Activated naive CD4-positive, alpha-beta T cell treated with Interleukin-2 at 50 U/mL for 16 hours (primary cell): ENCODE measurements around the gene CNKSR1.

ENCODE experiments used
- DNase-seq: peaks from one replicate; pipeline ENCODE4 v3.0.0-alpha.2; 2020

CNKSR1 gene

GRCh38 chr1:26161415-26162219 is 15.7 kb upstream of the CNKSR1 start:
- peak; percentile 44 for DNase-seq

DNA sequence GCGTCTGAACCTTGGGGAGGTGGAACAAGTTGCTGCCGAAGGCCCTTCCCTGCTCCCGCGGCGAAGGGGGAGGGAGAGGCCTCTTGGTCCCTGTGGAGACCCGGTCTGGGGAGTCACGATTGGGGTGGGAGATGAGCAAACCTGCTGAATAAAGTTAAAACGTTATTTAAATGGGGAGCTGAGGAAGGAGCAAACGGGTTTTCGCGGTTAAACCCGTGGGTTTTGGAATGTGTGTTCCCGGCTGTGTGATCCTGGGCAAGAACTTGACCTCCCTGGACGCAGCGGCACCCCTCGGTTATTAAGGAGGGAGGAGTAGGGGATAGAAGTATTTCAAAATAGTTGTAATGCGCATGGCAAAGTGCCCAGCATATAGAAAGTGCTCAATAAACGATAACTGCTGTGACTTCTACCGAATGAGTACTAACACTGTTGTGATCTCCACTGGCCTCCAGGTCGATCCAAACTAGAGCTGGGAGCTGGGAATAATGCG is 15.0 kb upstream of the CNKSR1 start:
- no peak for DNase-seq

GRCh38 chr1:26163684-26164035 is 13.6 kb upstream of the CNKSR1 start:
- no peak for DNase-seq

DNA sequence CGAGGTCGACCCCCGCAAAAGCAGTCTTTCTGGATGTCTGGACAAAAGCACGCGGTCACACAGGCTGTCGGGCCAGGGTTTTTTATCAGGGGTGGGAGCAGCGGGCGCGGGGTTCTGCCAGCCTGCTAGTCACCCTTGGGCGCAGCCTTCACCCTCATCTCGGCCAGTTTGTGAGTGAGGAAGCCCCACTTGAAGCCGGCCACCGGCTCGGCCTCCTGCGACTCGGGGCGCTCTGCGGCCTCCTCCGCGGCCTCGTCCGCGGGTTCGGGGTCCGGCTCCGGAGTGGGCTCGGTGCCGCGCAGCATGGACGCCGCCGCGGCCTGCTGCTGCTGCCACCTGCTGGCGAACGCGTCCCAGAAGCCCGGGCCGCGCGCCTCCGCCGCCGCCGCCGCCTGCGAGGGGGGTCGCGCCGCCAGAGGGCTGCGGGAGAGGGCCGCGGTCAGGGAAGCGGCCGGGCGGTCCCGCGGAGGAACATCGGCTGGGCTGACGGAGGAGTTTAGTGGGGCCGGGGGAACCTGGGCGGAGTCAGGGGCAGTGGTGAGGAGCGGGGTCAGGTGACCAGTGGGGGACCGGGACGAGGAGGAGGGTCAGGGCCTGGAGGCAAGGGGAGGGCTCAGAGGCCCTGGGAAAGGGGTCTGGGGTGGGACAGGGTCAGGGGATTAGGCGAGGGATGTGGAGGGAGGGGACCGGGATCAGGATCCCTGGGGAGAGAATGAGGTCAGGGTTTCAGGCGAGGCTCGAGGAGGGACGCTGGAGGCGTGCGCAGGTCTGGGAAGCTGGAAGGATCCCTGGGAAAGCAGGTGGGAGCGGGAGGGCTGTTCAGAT is 13.0 kb upstream of the CNKSR1 start:
- peak; percentile 59 for DNase-seq

- DNase-seq: no peak
Measured at GRCh38 chr1:26164861-26165842, 12.1 kb upstream of the CNKSR1 start.

- no peak for DNase-seq
Measured at GRCh38 chr1:26166719-26167281, 10.5 kb upstream of the CNKSR1 start.

DNA sequence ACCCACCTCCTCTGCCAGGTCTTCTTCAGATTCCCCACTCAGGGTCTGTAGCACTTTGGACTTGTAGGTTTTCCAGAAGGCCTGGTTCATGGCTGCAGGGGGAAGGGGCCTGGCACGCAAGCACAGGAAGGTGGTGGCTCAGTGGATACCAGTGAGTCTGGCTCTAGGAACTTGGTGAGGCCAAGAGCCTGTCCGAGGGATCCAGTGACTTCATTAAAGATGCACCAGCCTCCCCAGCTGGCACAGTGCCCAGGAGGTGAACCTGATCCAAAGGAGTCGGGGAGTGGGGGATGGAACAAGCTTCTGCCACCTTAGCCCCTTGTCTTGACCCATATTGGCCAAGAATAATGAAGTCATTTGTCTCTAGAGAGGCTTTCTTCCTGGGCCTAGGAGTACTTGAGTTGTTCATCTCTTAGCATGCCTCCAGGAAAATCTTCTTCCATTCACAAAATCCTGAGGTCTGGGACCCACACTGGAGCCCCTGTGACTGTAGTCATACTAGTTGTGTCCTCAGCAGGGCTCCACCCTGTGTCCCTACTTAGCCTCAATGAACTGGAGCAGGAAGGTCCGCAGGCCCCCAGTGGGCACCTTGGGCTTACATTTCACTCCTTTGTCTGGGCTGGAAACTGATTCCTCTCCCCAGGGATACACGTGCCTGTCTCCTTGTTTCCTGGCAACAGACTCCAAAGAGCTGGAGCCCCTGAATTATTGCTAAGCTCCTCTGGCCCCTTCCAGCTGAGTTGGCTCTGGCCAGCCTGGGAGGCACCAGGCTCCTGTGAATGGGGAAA is 8.7 kb upstream of the CNKSR1 start, which contains the start of gene C1orf232:
Gene C1orf232 (minus strand): TSS at position 554 of the 788 bp plus-strand sequence. CDS start 464 bp downstream, at position 90.
- DNase-seq: no peak

DNA sequence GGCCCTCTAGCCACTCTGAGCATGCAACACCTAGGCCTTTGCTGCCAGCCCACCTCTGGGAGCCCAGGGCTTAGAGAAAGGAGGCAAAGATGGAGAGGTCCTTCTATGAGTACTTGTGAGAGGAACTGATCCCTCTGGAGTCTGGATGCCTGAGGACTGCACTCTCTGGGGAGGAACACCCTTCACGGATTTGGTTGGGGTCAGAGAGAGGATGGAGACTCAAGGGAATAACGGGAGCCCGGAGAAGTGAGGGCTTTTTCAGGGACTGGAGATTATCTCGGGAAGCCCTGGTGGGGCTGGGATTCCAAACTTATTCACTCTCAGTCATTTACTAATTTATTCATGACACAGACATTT is 8.1 kb upstream of the CNKSR1 start:
- DNase-seq: no peak

DNA sequence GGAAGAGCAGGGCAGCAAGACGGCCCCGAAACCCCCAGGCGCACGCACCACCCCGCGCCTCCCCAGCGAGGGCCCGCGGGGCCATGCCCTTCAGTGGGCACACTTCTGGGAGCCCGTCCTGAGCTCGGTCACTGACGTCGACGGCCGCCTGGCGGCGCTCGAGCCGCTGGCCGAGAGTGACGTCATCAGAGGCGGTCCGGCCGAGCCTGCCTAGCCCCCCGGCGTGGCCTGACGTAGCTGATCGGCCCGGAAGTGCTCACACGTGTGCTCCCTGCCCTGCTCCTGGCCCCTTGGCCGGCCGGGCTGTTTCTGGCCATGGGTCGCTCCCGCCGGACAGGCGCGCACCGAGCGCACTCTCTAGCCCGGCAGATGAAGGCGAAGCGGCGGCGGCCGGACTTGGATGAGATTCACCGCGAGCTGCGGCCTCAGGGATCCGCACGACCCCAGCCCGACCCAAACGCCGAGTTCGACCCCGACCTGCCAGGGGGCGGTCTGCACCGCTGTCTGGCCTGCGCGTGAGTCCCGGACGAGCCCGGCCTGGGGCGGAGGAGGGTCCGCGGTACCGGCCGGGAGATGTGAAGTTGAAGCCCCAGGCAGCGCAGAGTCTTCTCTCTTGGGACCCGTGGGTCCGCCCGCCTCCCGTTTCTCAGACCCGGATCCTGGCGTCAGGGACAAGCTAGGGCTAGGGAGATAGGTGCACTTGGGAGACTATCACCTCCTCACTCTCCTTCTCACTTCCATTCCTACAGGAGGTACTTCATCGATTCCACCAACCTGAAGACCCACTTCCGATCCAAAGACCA is 7.4 kb upstream of the CNKSR1 start, which contains the start of gene ZNF593:
Gene ZNF593 (plus strand): TSS at position 240 of the 803 bp plus-strand sequence. CDS start 76 bp downstream, at position 316.
- peak; percentile 89 for DNase-seq

GRCh38 chr1:26170472-26170821 is 6.8 kb upstream of the CNKSR1 start:
- DNase-seq: no peak

DNA sequence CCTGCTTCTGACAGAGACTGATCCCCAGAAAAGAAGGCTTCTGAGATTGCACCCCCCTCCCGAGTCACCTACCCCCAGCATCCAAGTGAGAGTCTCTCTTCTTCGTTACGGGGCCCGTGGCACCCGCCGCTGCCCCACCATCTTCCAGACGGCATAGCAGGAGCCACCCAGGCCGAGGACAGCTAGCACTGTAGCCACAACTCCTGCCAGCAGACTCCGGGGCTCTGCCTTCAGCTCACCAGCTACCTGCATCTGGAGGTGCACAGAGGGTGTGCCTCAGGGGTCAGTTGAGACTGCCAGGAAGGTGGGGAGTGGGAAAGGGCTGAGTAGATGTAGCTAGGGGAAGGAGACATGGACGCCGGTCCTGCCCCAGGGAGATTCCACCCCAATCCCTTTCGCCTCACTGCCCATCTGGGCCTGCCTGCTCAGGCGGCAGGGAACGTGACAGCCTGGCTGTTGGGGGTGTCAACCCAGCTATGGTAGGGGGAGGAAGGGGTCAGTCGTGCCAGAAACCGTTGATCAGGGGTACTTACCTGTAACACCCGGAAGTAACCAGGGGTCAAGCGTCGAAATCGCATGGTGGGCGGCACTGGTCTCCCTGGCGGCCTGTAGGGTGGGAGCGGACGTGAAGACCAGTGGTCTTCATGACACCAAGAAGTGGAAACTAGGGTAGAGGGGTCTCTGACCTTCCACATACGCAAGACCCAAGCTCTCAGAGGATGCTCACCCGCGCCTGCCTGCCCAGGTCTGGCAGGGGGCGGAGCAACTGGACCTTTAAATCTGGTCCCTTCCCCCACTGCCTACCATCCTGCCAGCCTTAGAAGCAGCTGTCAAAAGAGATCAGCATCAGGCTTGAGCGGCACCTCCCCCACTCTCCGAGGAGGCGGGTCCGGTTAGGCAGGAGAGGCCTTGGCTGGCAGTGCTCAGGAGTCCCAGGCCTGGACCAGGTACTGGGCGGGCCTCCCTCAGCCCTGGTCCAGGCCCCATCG is 5.9 kb upstream of the CNKSR1 start, which contains the start of gene ZNF593OS:
Gene ZNF593OS (minus strand): TSS at position 749 of the 989 bp plus-strand sequence. CDS start 171 bp downstream, at position 578.
- no peak for DNase-seq

DNA sequence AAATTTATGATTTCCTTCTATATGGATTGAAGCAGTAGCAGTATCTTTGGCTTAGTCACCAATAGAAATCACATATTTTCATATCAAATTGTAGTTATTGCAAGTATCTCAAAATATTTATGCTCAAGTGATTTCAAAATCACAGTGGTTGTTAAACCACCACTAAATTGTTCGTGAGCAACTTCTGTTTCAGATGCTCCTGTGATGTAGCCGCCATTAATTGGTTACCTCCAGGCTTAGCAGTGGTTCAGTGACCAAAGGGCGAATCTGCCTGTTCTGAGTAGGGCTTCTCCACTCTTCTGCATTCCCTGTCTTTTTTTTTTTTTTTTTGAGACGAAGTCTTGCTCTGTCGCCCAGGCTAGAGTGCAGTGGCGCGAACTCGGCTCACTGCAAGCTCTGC is 1.9 kb upstream of the CNKSR1 start:
- DNase-seq: no peak

DNA sequence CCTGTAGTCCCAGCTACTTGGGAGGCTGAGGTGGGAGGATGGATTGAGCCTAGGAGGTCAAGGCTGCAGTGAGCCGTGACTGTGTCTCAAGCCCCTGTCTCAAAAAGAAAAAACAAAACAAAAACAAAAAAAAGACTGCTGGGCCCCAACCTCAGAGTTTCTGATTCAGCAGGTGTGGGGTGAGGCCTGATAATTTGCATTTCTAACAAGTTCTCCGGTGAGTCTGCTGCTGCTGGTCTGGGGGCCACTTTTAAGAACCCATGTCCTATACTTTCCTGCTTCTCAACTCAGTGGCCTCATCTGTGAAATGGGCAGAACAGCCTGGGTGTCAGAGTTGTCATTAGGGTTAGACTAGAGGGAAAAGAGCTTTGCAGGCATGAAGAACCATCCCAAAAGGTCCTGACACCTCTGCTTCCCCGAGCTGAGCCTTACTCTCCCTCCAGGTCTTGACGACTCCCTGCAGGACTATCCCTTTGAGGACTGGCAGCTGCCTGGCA is 2.8 kb downstream of the CNKSR1 start:
- no peak for DNase-seq

GRCh38 chr1:26181586-26182382 is 4.5 kb downstream of the CNKSR1 start:
- DNase-seq: no peak

- no peak for DNase-seq
Measured at GRCh38 chr1:26182383-26182696, 5.0 kb downstream of the CNKSR1 start.

DNA sequence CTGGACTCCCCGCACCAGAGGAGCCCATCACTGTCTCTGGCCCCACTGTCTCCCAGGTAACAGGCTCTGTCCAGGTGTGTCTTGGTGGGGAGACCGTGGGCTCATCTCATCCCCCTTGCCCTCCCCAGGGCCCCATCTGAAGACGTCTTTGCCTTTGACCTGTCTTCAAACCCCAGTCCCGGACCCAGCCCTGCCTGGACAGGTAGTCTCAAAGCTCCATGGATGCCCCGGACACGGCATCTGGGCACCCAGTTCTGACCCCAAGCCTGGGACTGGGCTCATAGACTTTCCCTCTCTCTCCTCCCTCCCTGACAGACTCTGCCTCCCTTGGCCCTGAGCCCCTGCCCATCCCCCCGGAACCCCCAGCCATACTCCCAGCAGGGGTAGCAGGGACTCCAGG is 6.8 kb downstream of the CNKSR1 start:
- no peak for DNase-seq

DNA sequence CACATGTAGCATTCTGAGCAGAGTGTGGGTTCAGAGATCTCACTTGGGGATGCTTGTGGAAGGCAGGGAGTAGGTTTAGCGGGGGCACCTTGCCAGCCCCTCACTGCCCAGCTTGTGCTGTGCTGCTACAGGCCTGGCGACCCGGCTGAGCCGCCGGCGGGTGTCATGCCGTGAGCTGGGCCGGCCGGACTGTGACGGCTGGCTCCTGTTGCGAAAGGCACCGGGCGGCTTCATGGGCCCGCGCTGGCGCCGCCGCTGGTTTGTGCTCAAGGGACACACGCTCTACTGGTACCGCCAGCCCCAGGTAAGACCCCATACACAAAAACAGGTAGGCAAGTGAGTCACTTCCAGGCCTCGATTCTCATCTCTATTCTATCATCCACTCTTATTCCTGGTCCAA is 7.6 kb downstream of the CNKSR1 start:
- DNase-seq: no peak

DNA sequence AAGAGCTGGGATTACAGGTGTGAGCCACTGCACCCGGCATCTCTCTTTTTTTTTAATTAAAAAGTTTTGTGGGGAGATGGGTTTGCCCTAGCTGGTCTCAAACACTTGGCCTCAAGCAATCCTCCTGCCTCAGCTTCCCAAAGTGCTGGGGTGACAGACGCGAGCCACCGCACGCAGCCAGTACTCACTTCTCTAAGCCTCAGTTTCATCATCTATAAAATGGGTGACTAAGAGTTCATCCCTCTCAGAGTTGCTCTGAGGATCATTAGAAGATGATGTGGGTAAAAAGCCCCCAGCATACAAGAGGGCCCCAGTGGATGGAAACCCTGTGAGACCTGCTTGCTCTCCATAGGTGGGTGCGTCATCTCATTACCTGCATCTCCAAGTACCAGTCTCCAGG is 10.6 kb downstream of the CNKSR1 start:
- DNase-seq: no peak
